ENCODE data around the gene RASAL1. TPM values are rescaled to one million over a fixed set of nuclear protein-coding genes. Genes with fewer than 3 reads are reported as not detected.

RASAL1 gene
- total and polyA plus RNA-seq, 2 experiments from 2014 or later: 2.7 to 8.2 TPM

GRCh38 chr12:113056631-113057488 lies 78.7 kb downstream of the RASAL1 start, which contains the start of gene DTX1:
TSS of gene DTX1 (plus strand) at chr12:113056730. CDS start at chr12:113058193, 1,463 bp downstream.
- no peaks in the 10 kb centered on the region for H3K9me3 Mint-ChIP-seq
- H3K27ac ChIP-seq (ENCODE audit: low read depth): no peak within 1 kb of the TSS
- H3K4me1 Mint-ChIP-seq: peaks cover 3% of the 10 kb centered on the region; the same call in 1 of the 3 replicates
- H3K4me3 Mint-ChIP-seq: peak within 1 kb of the TSS; percentile 71
- peak within 1 kb of the TSS; percentile 69 for H3K4me3 ChIP-seq
- H3K4me2 ChIP-seq: peak within 1 kb of the TSS; percentile 83
- H3K79me2 ChIP-seq (replicated peaks; ENCODE audit: insufficient read depth): no peaks in the 10 kb centered on the region
- H3K27me3 Mint-ChIP-seq (ENCODE audit: insufficient read depth, low read depth, poor library complexity): peaks cover 21% of the 10 kb centered on the region
- no peaks in the 10 kb centered on the region for H3K9me2 ChIP-seq (ENCODE audit: insufficient read depth)
- H3K4me1 ChIP-seq (ENCODE audit: insufficient read depth): no peaks in the 10 kb centered on the region
- H3F3A ChIP-seq (replicated peaks; ENCODE audit: low read depth): 0 out of 2 replicates have a peak, but pooled peaks cover 5% of the 10 kb centered on the region
- no peaks in the 10 kb centered on the region for H3K36me3 Mint-ChIP-seq (ENCODE audit: low read depth)
- H2AFZ ChIP-seq: peak within 1 kb of the TSS; percentile 80
- peak; percentile 61 for ATAC-seq
- TF ChIP-seq JUNB (IDR thresholded peaks at IDR 0.05; ENCODE audit: unreplicated experiment) (no peak), ZNF114 (CRISPR knock-in tag; IDR thresholded peaks at IDR 0.05) (no peak), EZH2 (IDR thresholded peaks at IDR 0.05; ENCODE audit: low read depth, unreplicated experiment) (no peak), NANOG (IDR thresholded peaks at IDR 0.05; ENCODE audit: borderline replicate concordance) (no peak), POLR2AphosphoS5 (IDR thresholded peaks at IDR 0.05; ENCODE audit: low read depth) (no peak), ETS1 (IDR thresholded peaks at IDR 0.05) (no peak), STAT1 (IDR thresholded peaks at IDR 0.05; ENCODE audit: unreplicated experiment) (no peak), REST (IDR thresholded peaks at IDR 0.05; ENCODE audit: unreplicated experiment) (no peak), CREB1 (CRISPR knock-in tag; IDR thresholded peaks at IDR 0.05; ENCODE audit: low read depth) (no peak), EZH2phosphoT487 (IDR thresholded peaks at IDR 0.05; ENCODE audit: unreplicated experiment) (no peak), ZNF331 (CRISPR knock-in tag; IDR thresholded peaks at IDR 0.05; ENCODE audit: low read depth) (no peak), CTCF (conservative IDR thresholded peaks at IDR 0.05; ENCODE audit: low read depth in 2 of 2) (no peak), ZNF462 (CRISPR knock-in tag; IDR thresholded peaks at IDR 0.05) (no peak)
- no peaks in the 10 kb centered on the region for H3K36me3 ChIP-seq (ENCODE audit: insufficient read depth)
- H4K20me1 ChIP-seq (replicated peaks; ENCODE audit: insufficient read depth): no peaks in the 10 kb centered on the region
- peaks cover 25% of the 10 kb centered on the region for H3K27me3 ChIP-seq (ENCODE audit: insufficient read depth)
- no peak within 1 kb of the TSS for H3K27ac Mint-ChIP-seq
- peak; percentile 48 for DNase-seq (ENCODE audit: low spot score)

Measured in GM23338 (cell line).